GM18519 (cell line): Measurements from ENCODE around the gene AOPEP.

ENCODE experiments used
- ATAC-seq: cut with Tn5 transposase; IDR thresholded peaks from one replicate; pipeline ENCODE4 v1.9.1; 2021; ENCODE audit warnings: mild to moderate bottlenecking, moderate library complexity; ENCODE audit not compliant: unreplicated experiment, low FRiP score

Gene AOPEP

DNA sequence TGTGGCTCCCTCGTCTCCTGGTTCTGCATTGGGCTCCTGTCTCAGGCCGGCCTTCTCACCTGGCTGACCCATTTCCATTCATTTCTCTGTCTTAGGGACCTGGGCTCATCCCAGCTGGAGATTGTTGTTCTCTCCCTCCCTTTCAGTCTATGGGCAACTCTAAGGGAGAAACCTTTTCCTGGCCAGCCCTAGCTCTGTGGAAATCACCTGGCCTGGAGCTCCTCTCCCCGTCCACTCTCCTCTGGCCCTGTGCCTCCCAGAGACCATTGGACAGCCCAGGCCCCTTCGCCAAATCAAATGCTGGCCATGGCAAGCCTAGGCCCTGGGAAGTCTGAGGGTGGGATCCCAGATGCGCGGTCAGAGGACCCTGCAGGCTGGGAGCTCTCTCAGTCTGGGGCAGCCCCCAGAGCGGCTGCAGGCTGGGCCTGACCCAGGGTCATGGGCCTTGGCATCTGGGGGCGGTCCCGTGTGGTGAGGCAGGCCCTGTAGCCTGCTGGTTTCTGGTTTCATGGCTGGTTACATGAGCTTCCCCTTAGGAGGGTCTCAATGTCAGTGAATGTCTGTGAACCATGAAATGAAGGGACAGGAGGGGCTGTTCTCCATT, 253.5 kb downstream of the AOPEP start:
- no peak for ATAC-seq

GRCh38 chr9:94980947-94981722, 254.6 kb downstream of the AOPEP start:
- no peak for ATAC-seq

DNA sequence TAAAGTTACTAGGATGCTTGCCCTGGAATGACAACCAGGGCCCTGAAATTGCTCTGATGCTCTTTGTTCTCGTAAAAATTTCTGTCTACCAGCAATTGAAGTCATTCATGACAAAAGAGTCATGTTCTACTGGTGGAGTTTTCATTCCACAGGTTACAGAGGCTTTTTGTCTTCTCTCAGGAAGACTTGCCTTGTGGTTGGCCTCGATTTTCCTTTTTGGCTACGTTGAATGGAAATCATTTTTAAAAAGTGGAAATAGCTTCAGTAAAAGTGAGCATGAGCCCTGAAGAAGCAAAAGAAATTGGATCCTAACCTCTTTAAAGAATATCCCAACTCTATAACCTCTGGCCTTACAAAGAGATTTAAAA, 255.2 kb downstream of the AOPEP start:
- no peak for ATAC-seq

GRCh38 chr9:94982211-94982610, 255.7 kb downstream of the AOPEP start:
- no peak for ATAC-seq

DNA sequence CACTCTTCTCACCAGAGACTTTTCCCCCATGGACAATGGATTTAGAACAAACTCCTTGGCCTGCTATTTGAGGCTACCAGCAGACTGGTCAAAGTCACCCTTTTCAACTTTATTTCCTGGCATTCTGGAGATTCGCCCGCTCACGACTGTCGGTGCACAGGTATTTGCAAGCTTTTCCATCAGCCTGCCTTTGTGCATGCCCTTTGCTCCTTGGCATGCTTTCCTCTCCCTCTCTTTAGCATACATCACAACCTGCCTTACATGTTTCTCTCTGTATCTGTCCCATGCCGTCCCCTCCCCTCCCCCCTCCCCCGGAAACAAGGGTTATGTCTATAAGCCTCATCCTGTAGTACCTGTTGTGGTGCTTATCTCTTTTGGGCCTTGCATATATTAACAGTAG, 257.1 kb downstream of the AOPEP start:
- no peak for ATAC-seq

DNA sequence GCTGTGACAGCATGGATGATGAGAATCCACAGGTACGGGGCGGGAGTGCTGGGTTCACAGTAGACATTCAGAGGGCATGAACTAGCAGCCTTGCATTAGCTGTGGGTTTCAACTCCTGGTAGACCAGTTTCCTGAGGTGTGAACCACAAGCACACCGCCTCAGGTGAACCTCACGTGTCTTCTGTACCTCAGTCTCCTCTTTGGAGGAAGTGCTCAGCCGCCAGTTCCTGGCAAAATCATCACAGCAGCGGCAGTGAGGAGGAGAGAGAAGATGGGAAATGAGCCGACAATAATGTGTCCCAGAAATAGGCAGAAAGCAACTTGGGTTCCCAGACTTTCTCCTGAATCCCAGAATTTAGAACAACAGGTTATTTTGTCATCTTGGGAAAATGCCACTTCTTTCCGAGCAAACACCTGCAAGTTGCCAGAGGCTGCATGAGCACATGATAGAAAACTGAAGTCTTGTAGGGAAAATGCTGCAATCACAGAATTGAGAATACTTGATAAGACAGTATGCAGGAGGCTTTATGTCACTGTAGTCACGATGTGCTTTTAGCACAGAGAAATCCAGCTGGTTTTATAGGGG, 258.5 kb downstream of the AOPEP start:
- ATAC-seq = no peak

DNA sequence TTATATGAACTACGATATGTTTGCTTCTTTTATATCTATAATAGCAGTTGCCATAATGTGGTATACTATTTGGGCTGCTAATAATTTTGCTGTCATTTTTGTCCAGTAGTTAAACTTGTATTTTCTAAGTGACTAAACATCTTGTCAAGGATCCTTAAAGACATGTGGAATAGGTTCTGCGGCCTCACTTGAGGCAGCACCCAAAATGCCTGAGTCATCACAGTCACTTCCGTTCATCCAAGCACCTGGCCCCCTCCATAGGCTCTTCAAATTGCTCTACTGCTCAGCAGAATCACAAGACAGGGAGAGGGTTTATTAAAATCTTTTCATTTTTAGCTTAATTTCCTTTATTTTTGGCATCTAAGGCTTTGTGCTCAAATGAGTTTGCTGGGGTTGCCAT, 259.1 kb downstream of the AOPEP start:
- ATAC-seq = no peak

GRCh38 chr9:94987731-94988130, 261.2 kb downstream of the AOPEP start:
- no peak for ATAC-seq

GRCh38 chr9:94990897-94991561, 264.5 kb downstream of the AOPEP start:
- no peak for ATAC-seq

- no peak for ATAC-seq
Measured at GRCh38 chr9:94991961-94992907, 265.7 kb downstream of the AOPEP start.

GRCh38 chr9:94993160-94993820, 266.8 kb downstream of the AOPEP start:
- no peak for ATAC-seq

- ATAC-seq = no peak
Measured at GRCh38 chr9:94993821-94994165, 267.3 kb downstream of the AOPEP start.

DNA sequence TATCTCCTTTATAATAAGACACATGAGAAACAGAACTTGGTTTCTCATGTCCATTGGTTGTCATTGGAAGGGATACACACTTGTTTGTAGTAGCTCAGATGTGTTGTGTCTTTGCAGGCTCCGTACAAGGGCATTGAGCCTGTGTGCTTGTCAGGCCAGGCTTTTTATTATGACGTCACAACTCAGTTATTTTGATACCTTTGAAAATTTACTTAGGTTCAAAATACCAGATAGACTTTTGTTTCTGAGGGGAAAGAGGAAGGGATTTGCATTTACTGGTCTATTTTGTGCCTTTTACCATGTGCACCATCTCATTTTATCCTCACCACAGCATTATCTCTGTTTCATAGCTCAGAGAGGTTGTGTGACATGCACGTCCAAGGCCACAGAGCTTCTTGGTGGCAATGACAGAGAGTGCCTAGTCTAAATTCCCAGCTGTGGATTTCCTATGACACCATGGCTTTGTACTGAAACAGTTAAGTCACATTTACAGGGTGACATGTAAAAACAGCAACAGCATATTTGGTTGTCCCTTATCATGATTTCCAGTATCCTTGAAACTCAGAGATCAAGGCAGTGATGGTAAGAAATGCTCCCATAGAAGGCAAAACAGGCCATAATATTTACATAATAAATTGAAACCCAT, 268.7 kb downstream of the AOPEP start:
- ATAC-seq = no peak

DNA sequence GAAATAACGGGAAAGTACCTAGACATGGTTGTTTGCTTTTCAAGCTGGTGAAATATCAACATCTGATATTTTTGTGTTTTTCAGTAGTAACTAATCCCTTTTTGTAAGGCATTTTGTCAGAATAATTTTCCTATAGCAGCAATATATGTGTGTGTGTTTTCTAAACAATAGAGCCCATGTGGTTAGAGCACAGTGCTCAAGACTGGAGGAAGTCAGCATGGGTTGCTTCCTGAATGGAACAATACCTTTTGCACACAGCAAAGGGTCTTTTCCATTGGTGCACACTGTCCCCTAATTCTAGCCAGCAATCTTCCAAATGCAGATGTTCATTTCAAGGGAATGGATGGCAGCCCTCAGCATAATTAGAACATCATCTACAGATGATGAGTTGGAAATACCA, 270.1 kb downstream of the AOPEP start:
- ATAC-seq = no peak

DNA sequence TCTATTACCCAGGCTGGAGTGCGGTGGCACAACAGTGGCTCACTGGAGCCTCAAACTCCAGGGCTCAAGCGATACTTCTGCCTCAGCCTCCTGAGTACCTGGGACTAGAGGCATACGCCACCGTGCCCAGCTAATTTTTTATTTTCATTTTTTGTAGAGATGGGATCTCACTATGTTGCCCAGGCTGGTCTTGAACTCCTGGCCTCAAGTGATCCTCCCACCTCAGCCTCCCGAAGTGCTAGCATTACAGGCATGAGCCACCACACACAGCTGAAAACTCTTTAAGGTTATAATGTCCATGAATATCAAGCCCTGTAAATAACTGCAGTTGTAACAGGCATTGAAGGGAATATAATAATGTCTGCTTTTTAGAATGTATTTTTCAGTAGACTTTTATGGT, 271.2 kb downstream of the AOPEP start:
- ATAC-seq = no peak

DNA sequence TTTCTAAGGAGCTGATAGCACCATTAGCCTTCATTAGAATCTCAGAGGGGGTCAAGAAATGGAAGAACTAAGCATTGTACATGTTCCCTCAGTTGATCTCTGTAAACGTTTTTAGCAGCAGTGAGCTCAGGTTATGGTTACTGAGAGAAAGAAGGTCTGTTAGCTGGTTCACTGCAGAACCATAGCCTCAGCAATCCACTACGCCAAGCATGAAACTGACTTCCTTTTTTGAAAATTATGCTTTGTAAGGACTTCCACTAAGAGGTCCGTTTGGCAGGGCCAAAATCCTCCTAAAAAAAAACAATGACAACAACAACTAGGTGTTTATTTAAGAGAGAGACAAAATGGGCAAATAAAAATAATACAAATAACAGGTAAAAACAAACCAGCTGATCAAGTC, 273.3 kb downstream of the AOPEP start:
- ATAC-seq = no peak

DNA sequence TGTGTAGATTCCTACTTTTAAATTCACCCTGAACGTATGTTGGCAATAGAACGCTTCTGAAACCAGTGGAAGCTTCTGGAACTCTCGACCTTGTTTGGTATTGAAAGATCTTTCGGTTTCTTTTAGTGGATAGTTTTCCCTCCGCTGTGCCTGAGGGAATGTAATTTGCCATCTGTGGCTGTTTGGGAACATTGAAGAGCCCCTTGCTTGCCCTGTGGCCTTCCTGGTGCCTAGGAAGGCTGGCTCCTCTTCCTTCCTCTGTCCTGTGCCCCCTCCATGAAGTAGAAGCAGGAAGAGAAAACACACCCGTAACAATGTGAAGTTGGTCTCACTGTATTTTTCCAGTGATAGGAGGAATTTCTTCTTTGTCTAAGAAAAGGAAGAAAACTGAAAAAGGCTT, 274.3 kb downstream of the AOPEP start:
- no peak for ATAC-seq

DNA sequence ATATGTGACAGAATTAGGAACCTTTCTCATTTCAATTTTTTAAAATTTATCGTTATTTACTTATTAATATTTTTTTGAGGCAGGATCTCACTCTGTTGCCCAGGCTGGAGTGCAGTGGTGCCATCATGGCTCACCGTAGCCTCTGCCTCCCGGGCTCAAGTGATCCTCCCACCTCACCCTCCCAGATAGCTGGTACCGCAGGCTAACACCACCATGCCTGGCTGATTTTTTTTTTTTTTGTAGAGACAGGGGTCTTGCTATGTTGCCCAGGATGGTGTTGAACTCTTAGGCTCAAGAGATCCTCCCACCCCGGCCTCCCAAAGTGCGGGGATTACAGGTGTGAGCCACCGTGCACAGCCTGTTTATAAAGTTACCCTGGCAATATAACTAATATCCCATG, 275.2 kb downstream of the AOPEP start:
- no peak for ATAC-seq

DNA sequence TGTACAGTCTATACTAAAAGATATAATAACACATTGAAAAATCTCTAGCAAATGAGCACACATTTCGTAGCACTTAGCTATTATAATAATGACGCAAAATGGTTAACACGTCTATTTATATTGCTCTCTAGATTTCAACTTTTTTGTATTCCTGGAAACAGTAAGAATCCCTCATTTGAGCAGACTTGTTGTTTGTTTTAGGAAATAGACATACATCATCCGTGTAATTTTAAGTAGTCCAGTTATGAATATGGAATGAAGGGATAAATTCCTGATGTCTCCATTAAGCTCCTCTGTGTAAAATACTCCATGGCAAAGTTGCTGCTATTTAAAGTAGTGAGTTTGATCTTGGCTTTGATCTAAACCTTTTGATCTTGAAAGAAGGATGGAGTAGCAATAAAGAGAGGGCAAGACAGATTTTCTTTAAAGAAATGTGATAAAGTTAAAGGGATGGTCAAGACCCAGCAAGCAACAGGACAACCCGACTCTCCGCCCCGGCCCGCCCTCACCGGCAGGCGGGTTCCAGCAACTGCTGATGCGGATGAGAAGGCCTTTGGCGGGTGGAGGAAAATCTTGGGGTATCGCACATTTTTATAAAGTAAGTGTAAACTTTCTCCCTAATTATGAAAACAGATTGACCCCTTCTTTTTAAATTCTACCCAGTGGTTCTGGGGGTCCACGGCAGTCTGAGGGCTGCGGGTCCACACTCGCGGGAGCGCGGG, 277.4 kb downstream of the AOPEP start:
- ATAC-seq = no peak
